PFSK-1 (cell line): ENCODE measurements around the gene MAML1.

Experiments used
- FOXP2 ChIP-seq: optimal IDR thresholded peaks from 2 replicates; pipeline ENCODE3; 2011; ENCODE audit warnings: borderline replicate concordance, control low read depth, inconsistent platforms; ENCODE audit not compliant: insufficient read depth; ENCODE audit errors: extremely low read length, extremely low read depth
- POLR2AphosphoS5 ChIP-seq: IDR thresholded peaks from 2 replicates; pipeline ENCODE4 v1.6.1; 2012; ENCODE audit warnings: low read depth, mild to moderate bottlenecking, control low read depth, low read length, moderate library complexity
- SIN3A ChIP-seq: IDR thresholded peaks from 2 replicates; pipeline ENCODE4 v1.6.1; 2012; ENCODE audit warnings: mild to moderate bottlenecking, low read length, moderate library complexity, borderline replicate concordance; ENCODE audit not compliant: insufficient read depth
- TAF1 ChIP-seq: IDR thresholded peaks from 2 replicates; pipeline ENCODE4 v1.6.1; 2012; ENCODE audit warnings: low read length, control low read depth, borderline replicate concordance; ENCODE audit not compliant: insufficient read depth
- TF ChIP-seq, protein P1 (sequence below), 2 experiments: IDR thresholded peaks; 2 replicates each; pipeline versions ENCODE4 v1.6.1 to v1.8.0; 2011 to 2012; ENCODE audit warnings: low read depth in 2 of 2, low read length in 2 of 2, control low read depth in 1 of 2, inconsistent platforms in 1 of 2, mild to moderate bottlenecking in 1 of 2, moderate library complexity in 1 of 2; ENCODE audit not compliant: insufficient read depth in 1 of 2

DNA sequence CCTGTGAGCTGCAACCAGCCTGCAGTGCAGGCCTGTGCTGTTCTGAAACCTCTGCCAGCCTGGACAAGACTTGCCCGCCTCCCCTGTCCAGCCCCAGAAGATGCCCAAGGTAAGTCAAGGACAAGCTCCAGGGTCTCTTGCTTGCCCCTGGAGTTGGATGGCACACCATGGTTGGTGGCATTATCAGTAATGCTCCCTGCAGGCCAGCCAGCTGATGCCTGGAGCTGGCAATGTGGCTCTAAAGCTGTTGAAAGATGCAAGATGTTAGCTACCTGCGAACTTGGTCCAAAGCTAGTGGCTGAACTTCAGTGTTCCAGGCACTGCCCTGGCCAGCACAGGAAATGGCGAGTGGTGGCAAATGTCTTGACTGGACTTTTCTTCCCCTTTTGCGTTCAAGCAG, 47.2 kb downstream of the MAML1 start:
- no peak for TF ChIP-seq POLR2AphosphoS5
- TF ChIP-seq, protein P1, sequence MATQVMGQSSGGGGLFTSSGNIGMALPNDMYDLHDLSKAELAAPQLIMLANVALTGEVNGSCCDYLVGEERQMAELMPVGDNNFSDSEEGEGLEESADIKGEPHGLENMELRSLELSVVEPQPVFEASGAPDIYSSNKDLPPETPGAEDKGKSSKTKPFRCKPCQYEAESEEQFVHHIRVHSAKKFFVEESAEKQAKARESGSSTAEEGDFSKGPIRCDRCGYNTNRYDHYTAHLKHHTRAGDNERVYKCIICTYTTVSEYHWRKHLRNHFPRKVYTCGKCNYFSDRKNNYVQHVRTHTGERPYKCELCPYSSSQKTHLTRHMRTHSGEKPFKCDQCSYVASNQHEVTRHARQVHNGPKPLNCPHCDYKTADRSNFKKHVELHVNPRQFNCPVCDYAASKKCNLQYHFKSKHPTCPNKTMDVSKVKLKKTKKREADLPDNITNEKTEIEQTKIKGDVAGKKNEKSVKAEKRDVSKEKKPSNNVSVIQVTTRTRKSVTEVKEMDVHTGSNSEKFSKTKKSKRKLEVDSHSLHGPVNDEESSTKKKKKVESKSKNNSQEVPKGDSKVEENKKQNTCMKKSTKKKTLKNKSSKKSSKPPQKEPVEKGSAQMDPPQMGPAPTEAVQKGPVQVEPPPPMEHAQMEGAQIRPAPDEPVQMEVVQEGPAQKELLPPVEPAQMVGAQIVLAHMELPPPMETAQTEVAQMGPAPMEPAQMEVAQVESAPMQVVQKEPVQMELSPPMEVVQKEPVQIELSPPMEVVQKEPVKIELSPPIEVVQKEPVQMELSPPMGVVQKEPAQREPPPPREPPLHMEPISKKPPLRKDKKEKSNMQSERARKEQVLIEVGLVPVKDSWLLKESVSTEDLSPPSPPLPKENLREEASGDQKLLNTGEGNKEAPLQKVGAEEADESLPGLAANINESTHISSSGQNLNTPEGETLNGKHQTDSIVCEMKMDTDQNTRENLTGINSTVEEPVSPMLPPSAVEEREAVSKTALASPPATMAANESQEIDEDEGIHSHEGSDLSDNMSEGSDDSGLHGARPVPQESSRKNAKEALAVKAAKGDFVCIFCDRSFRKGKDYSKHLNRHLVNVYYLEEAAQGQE (IDR thresholded peaks at IDR 0.05; ENCODE audit: insufficient read depth in 1 of 2, low read depth in 2 of 2, low read length in 2 of 2): no peak
- TF ChIP-seq SIN3A: no peak
- TF ChIP-seq TAF1: no peak
- no peak for TF ChIP-seq FOXP2
